DOHH2 (cell line): ENCODE measurements around the gene C2CD5.

Source experiments
- H3F3A ChIP-seq: fragments of 200-600 bp; sonication (generic), shearing (Covaris generic); 2 replicates; pipeline ENCODE4 v1.6.0; 2016; ENCODE audit warnings: antibody characterized with exemption, mild to moderate bottlenecking; ENCODE audit not compliant: control insufficient read depth, insufficient read depth
- H3K27ac ChIP-seq: fragments of 200-600 bp; sonication (generic); 2 replicates; pipeline ENCODE4 v1.5.1; 2014; ENCODE audit warnings: low read depth, mild to moderate bottlenecking, low read length, moderate library complexity
- H3K27me3 ChIP-seq: fragments of 200-600 bp; sonication (generic); 2 replicates; pipeline ENCODE4 v1.6.1; 2014; ENCODE audit warnings: mild to moderate bottlenecking, low read length, mixed read lengths; ENCODE audit not compliant: control insufficient read depth
- H3K36me3 ChIP-seq: fragments of 200-600 bp; sonication (generic); 2 replicates; pipeline ENCODE4 v1.6.1; 2014; ENCODE audit warnings: mild to moderate bottlenecking, low read length, moderate library complexity, mixed read lengths; ENCODE audit not compliant: control insufficient read depth
- H3K4me1 ChIP-seq: fragments of 200-600 bp; sonication (generic); 2 replicates; pipeline ENCODE4 v1.6.1; 2014; ENCODE audit warnings: mild to moderate bottlenecking, low read length, mixed read lengths; ENCODE audit not compliant: control insufficient read depth
- H3K4me2 ChIP-seq: fragments of 200-600 bp; sonication (generic); 2 replicates; pipeline ENCODE4 v1.6.0; 2014; ENCODE audit warnings: mild to moderate bottlenecking, low read length, moderate library complexity
- H3K4me3 ChIP-seq: fragments of 200-600 bp; sonication (generic); 2 replicates; pipeline ENCODE4 v1.5.1; 2014; ENCODE audit warnings: mild to moderate bottlenecking, low read length, mixed read lengths
- H3K79me2 ChIP-seq: fragments of 200-600 bp; sonication (generic); 2 replicates; pipeline ENCODE4 v1.6.1; 2014; ENCODE audit warnings: mild to moderate bottlenecking, low read length, mixed read lengths; ENCODE audit not compliant: control insufficient read depth
- H3K9me2 ChIP-seq: fragments of 200-600 bp; sonication (generic); replicated peaks from 2 replicates; pipeline ENCODE4 v1.6.1; 2014; ENCODE audit warnings: mild to moderate bottlenecking, low read length, mixed read lengths; ENCODE audit not compliant: control insufficient read depth
- H3K9me3 ChIP-seq: fragments of 200-600 bp; sonication (generic); 2 replicates; pipeline ENCODE4 v1.6.1; 2014; ENCODE audit warnings: antibody characterized with exemption, low read length, mixed read lengths; ENCODE audit not compliant: control insufficient read depth, insufficient read depth
- H4K20me1 ChIP-seq: fragments of 200-600 bp; sonication (generic); 2 replicates; pipeline ENCODE4 v1.6.0; 2014; ENCODE audit warnings: low read depth, mild to moderate bottlenecking, antibody characterized with exemption, low read length, moderate library complexity; ENCODE audit not compliant: control insufficient read depth, insufficient read depth
- EZH2phosphoT487 ChIP-seq: fragments of 200-600 bp; sonication (generic); IDR thresholded peaks from 2 replicates; pipeline ENCODE4 v1.6.1; 2017; ENCODE audit warnings: borderline replicate concordance, mild to moderate bottlenecking, antibody characterized with exemption, low read length, moderate library complexity, mixed read lengths
- TF ChIP-seq, protein P1 (sequence below): fragments of 200-600 bp; sonication (generic); IDR thresholded peaks from one replicate; pipeline ENCODE4 v1.5.1; 2014; ENCODE audit warnings: antibody characterized with exemption, mild to moderate bottlenecking, low read depth, low read length; ENCODE audit not compliant: poor library complexity, severe bottlenecking

The C2CD5 gene

GRCh38 chr12:22476133-22476532 is 68.2 kb downstream of the C2CD5 start:
- Histone ChIP-seq H3K27ac (no peak overlapping the region), H4K20me1 (no peaks in the 10 kb centered on the region), H3K4me1 (no peaks in the 10 kb centered on the region), H3K9me3 (no peaks in the 10 kb centered on the region), H3F3A (no peaks in the 10 kb centered on the region), H3K36me3 (peaks cover 12% of the 10 kb centered on the region; the same call in 1 of the 2 replicates), H3K4me2 (no peak overlapping the region), H3K4me3 (no peak overlapping the region), H3K79me2 (no peaks in the 10 kb centered on the region), H3K27me3 (no peaks in the 10 kb centered on the region), H3K9me2 (no peaks in the 10 kb centered on the region)
- TF ChIP-seq, protein P1, sequence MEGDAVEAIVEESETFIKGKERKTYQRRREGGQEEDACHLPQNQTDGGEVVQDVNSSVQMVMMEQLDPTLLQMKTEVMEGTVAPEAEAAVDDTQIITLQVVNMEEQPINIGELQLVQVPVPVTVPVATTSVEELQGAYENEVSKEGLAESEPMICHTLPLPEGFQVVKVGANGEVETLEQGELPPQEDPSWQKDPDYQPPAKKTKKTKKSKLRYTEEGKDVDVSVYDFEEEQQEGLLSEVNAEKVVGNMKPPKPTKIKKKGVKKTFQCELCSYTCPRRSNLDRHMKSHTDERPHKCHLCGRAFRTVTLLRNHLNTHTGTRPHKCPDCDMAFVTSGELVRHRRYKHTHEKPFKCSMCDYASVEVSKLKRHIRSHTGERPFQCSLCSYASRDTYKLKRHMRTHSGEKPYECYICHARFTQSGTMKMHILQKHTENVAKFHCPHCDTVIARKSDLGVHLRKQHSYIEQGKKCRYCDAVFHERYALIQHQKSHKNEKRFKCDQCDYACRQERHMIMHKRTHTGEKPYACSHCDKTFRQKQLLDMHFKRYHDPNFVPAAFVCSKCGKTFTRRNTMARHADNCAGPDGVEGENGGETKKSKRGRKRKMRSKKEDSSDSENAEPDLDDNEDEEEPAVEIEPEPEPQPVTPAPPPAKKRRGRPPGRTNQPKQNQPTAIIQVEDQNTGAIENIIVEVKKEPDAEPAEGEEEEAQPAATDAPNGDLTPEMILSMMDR, result no peak
- no peak for TF ChIP-seq EZH2phosphoT487

- TF ChIP-seq, protein P1, result no peak
- no peak for TF ChIP-seq EZH2phosphoT487
- H3K4me1 ChIP-seq, result no peaks in the 10 kb centered on the region
- no peak overlapping the region for H3K4me2 ChIP-seq
- H3K4me3 ChIP-seq, result no peak overlapping the region
- H3K79me2 ChIP-seq, result no peaks in the 10 kb centered on the region
- H3K36me3 ChIP-seq, result peaks cover 15% of the 10 kb centered on the region
- H3K9me3 ChIP-seq, result no peaks in the 10 kb centered on the region
- no peaks in the 10 kb centered on the region for H3K27me3 ChIP-seq
- H3K9me2 ChIP-seq, result no peaks in the 10 kb centered on the region
- no peaks in the 10 kb centered on the region for H4K20me1 ChIP-seq
- no peak overlapping the region for H3K27ac ChIP-seq
- no peaks in the 10 kb centered on the region for H3F3A ChIP-seq
These were observed 69.2 kb downstream of the C2CD5 start for GRCh38 chr12:22474970-22475720.

GRCh38 chr12:22473212-22473611 is 71.1 kb downstream of the C2CD5 start:
- Histone ChIP-seq H3K4me3 (no peak overlapping the region), H4K20me1 (no peaks in the 10 kb centered on the region), H3K9me3 (no peaks in the 10 kb centered on the region), H3K36me3 (peaks cover 20% of the 10 kb centered on the region), H3K4me2 (no peak overlapping the region), H3K4me1 (no peaks in the 10 kb centered on the region), H3K9me2 (no peaks in the 10 kb centered on the region), H3K27me3 (no peaks in the 10 kb centered on the region), H3K27ac (no peak overlapping the region), H3K79me2 (no peaks in the 10 kb centered on the region), H3F3A (no peaks in the 10 kb centered on the region)
- no peak for TF ChIP-seq EZH2phosphoT487
- TF ChIP-seq, protein P1, result no peak
